Activated naive CD8-positive, alpha-beta T cell treated with anti-CD3 and anti-CD28 coated beads for 36 hours (primary cell): Measurements from ENCODE around the gene CARS1. TPM values are rescaled to one million over a fixed set of nuclear protein-coding genes. Genes with fewer than 3 reads are reported as not detected.
A peak's percentile ranks its signal among the peaks of the same experiment; 100 is the strongest.

ENCODE experiments used
- DNase-seq: peaks from one replicate; pipeline ENCODE4 v3.0.0; 2021
- H3K27ac Mint-ChIP-seq: one replicate; pipeline ENCODE4 v1.8.0; 2022; ENCODE audit warnings: mild to moderate bottlenecking, moderate library complexity, mixed read lengths
- H3K27me3 Mint-ChIP-seq: one replicate; pipeline ENCODE4 v1.8.0; 2022; ENCODE audit warnings: mild to moderate bottlenecking, mixed read lengths
- H3K36me3 Mint-ChIP-seq: one replicate; pipeline ENCODE4 v1.8.0; 2021; ENCODE audit warnings: mild to moderate bottlenecking, mixed read lengths
- H3K4me1 Mint-ChIP-seq: one replicate; pipeline ENCODE4 v1.8.0; 2021; ENCODE audit warnings: mixed read lengths
- H3K4me3 Mint-ChIP-seq: one replicate; pipeline ENCODE4 v1.8.0; 2022; ENCODE audit warnings: mild to moderate bottlenecking, moderate library complexity, mixed read lengths
- H3K9me3 Mint-ChIP-seq: one replicate; pipeline ENCODE4 v1.8.0; 2022; ENCODE audit warnings: mixed read lengths
- total RNA-seq, 2 experiments: library from RNA; stranded (reverse); gene quantifications; one replicate each; pipeline ENCODE4 v1.2.3, GENCODE V29; 2021

The CARS1 gene
- total RNA-seq, 2 experiments from 2014 or later: 96.6 to 101 TPM

DNA sequence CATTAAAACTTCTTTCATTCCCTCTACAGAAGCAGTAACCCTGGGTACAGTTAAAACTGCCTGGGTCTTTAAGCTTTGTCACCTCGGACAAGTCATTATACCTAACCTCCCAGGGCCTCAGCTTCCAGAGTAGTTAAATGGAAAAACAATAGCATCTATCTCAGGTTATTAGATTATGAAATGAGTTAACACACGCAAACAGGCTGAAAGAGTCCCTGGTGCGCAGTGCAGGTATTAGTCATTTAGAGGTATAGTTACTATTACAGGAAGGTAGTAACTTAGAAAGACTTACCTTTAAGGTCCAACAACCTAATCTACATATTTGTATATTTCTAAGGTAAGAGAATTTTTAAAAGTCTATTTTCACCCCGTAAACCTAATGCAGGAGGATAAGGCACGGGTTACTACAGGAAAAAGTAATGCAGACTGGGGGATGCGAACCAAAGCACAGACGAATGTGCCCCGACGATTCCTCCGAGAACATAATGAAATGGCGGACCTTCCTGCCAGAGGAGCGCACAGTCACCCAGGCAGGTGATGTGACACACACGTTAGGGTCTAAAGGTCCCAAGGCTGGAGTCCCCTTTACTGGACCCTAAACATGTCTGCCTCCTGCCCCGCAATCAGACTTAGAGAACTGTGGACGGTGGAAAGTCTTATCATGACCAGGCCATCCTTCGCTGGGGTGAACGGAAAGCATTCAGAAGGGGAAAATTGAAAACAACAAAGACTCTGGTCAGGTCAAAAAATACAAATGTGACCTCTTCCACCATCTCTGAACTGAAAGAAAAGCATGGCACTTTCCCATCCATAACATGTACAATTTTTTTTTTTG lies 66.4 kb downstream of the CARS1 start:
- Mint-ChIP-seq H3K36me3 (peaks cover 42% of the 10 kb centered on the region), H3K4me3 (peak overlapping the region; percentile 96), H3K27ac (peak overlapping the region; percentile 99), H3K4me1 (peaks cover 31% of the 10 kb centered on the region), H3K27me3 (no peaks in the 10 kb centered on the region), H3K9me3 (no peaks in the 10 kb centered on the region)
- DNase-seq: peak; percentile 55

GRCh38 chr11:2989551-2989950 lies 67.7 kb downstream of the CARS1 start:
- Mint-ChIP-seq H3K9me3 (no peaks in the 10 kb centered on the region), H3K4me1 (peaks cover 39% of the 10 kb centered on the region), H3K4me3 (peak overlapping the region; percentile 96), H3K27ac (peak overlapping the region; percentile 99), H3K27me3 (no peaks in the 10 kb centered on the region), H3K36me3 (peaks cover 44% of the 10 kb centered on the region)
- DNase-seq: no peak

DNA sequence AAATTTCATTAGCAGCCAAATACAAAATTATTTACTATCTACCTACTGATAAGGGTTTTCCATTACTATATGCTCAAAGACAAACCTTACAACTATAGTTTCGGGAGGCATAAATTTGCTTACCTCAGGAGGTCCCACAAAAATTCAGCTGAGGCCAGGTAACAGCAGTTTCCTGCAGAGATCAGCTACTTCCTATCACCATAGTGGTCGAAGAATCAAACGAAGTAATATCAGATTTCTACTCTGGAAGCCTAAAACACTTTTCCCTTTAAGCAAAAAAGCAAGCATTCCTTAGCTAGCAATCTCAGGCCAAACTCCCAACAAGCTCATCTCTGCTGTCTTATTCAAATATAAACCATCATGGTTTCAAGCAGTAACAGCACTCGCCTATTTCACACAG lies 68.2 kb downstream of the CARS1 start:
- Mint-ChIP-seq H3K4me3 (peak overlapping the region; percentile 96), H3K4me1 (peaks cover 42% of the 10 kb centered on the region), H3K36me3 (peaks cover 49% of the 10 kb centered on the region), H3K27me3 (no peaks in the 10 kb centered on the region), H3K9me3 (no peaks in the 10 kb centered on the region), H3K27ac (peak overlapping the region; percentile 99)
- DNase-seq: no peak

DNA sequence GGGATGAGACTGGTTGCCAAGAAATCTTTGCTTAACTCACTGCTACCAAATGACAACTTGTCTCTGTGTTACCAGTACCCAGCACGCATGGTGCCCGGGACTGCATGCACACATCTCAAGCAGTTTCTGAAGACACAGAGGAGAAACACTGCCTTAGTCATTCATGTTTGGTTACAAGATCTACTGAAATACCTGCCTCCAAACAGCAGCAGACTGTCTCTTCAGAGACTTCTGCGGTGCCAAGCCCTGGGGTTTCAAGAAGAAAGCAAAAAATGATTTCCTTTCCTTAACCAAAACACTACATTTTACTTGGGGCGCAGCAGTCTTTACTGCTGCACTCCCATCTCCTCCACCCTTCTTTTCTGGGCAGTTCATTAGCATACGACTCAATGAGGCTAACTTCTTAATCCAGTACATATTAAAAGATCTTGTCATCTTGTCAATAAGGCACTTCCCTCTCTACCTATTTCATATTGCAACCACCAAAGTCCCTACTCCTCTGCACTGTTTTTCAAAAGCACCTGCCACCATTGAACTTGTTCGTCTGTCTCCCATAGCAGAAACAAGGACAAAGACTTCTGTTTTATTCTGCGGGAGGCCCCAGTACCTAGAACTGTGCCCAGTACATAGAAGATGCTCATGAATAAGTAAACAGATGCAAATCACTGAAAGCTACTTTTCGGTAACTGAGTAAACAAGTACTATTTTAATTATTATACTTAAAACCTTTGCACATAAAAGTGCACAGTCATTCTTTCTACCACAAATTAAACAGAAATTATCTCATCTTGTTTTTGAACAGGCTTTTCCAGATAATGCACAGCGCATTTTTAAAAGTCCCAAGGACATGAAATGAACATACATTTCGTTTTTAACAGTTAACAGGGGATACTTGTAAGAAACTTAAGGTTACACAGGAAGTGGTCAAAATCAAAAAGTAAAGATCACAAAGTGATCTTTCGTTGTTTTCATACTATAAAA lies 69.1 kb downstream of the CARS1 start:
- DNase-seq: peak; percentile 26

DNA sequence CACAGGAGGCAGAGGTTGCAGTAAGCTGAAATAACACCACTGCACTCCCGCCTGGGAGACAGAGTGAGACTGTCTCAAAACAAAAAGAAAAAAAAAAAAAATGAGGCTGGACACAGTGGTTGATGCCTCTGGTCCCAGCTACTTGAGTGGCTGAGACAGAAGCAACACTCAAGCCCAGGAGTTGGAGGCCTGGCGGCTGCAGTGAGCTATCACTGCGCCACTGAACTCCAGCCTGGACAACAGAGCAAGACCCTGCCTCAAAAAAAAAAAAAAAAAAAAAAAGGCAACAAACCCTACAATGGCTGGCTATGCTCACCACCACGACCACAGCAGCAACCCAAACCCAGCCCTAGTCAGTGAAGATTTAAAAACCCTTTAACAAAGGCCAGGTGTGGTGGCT lies 73.3 kb downstream of the CARS1 start:
- Mint-ChIP-seq H3K9me3 (no peaks in the 10 kb centered on the region), H3K4me1 (peaks cover 50% of the 10 kb centered on the region), H3K4me3 (no peak overlapping the region), H3K27me3 (no peaks in the 10 kb centered on the region), H3K27ac (peak overlapping the region; percentile 69), H3K36me3 (peaks cover 45% of the 10 kb centered on the region)
- no peak for DNase-seq

More for the DNA sequence above, 69.1 kb downstream of the CARS1 start:
- H3K36me3 Mint-ChIP-seq: peaks cover 55% of the 10 kb centered on the region
- no peaks in the 10 kb centered on the region for H3K27me3 Mint-ChIP-seq
- H3K27ac Mint-ChIP-seq: peak overlapping the region; percentile 99
- H3K4me3 Mint-ChIP-seq: peak overlapping the region; percentile 96
- H3K9me3 Mint-ChIP-seq: no peaks in the 10 kb centered on the region
- peaks cover 50% of the 10 kb centered on the region for H3K4me1 Mint-ChIP-seq

GRCh38 chr11:2982214-2982613 lies 75.0 kb downstream of the CARS1 start:
- no peaks in the 10 kb centered on the region for H3K27me3 Mint-ChIP-seq
- no peaks in the 10 kb centered on the region for H3K9me3 Mint-ChIP-seq
- no peak overlapping the region for H3K4me3 Mint-ChIP-seq
- peak overlapping the region; percentile 34 for H3K27ac Mint-ChIP-seq
- DNase-seq: no peak
- peaks cover 39% of the 10 kb centered on the region for H3K36me3 Mint-ChIP-seq
- peaks cover 45% of the 10 kb centered on the region for H3K4me1 Mint-ChIP-seq

GRCh38 chr11:2981130-2981529 lies 76.1 kb downstream of the CARS1 start:
- no peak overlapping the region for H3K27ac Mint-ChIP-seq
- no peaks in the 10 kb centered on the region for H3K27me3 Mint-ChIP-seq
- no peaks in the 10 kb centered on the region for H3K9me3 Mint-ChIP-seq
- H3K4me3 Mint-ChIP-seq: no peak overlapping the region
- H3K36me3 Mint-ChIP-seq: peaks cover 38% of the 10 kb centered on the region
- peaks cover 47% of the 10 kb centered on the region for H3K4me1 Mint-ChIP-seq
- DNase-seq: no peak

- no peaks in the 10 kb centered on the region for H3K27me3 Mint-ChIP-seq
- H3K36me3 Mint-ChIP-seq: peaks cover 35% of the 10 kb centered on the region
- no peaks in the 10 kb centered on the region for H3K9me3 Mint-ChIP-seq
- H3K4me3 Mint-ChIP-seq: no peak overlapping the region
- H3K27ac Mint-ChIP-seq: no peak overlapping the region
- H3K4me1 Mint-ChIP-seq: peaks cover 52% of the 10 kb centered on the region
- no peak for DNase-seq
Measured at GRCh38 chr11:2980168-2980840, 76.9 kb downstream of the CARS1 start.

DNA sequence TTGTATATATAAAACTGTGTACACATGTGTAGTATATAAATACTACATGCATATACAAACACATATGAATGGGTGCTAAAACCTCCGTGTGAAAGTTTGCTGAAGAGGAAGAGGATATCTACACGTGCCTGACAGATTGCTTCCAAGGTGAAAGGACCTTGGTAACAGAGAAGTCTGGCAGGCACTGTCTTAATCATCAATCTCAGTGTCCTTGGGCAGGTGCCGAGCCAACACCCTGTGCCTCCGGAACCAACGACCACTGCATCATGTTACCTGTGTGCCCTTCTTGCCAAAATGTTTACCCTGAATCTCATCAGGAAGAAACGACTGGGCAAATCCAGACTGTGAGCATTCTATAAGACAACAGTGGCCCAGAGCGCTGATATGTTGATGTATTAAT lies 80.1 kb downstream of the CARS1 start:
- H3K9me3 Mint-ChIP-seq: no peaks in the 10 kb centered on the region
- no peak overlapping the region for H3K4me3 Mint-ChIP-seq
- no peak overlapping the region for H3K27ac Mint-ChIP-seq
- H3K27me3 Mint-ChIP-seq: no peaks in the 10 kb centered on the region
- DNase-seq: no peak
- peaks cover 23% of the 10 kb centered on the region for H3K36me3 Mint-ChIP-seq
- H3K4me1 Mint-ChIP-seq: peaks cover 36% of the 10 kb centered on the region

GRCh38 chr11:2976294-2977063 lies 80.7 kb downstream of the CARS1 start:
- Mint-ChIP-seq H3K4me1 (peaks cover 30% of the 10 kb centered on the region), H3K27ac (peak overlapping the region; percentile 0), H3K9me3 (no peaks in the 10 kb centered on the region), H3K4me3 (no peak overlapping the region), H3K36me3 (peaks cover 23% of the 10 kb centered on the region), H3K27me3 (no peaks in the 10 kb centered on the region)
- DNase-seq: no peak

- Mint-ChIP-seq H3K27ac (peak overlapping the region; percentile 49), H3K9me3 (no peaks in the 10 kb centered on the region), H3K4me3 (no peak overlapping the region), H3K27me3 (no peaks in the 10 kb centered on the region), H3K4me1 (peaks cover 33% of the 10 kb centered on the region), H3K36me3 (peaks cover 28% of the 10 kb centered on the region)
- DNase-seq: peak; percentile 34
Measured at GRCh38 chr11:2975594-2975993, 81.6 kb downstream of the CARS1 start.

- Mint-ChIP-seq H3K4me1 (peaks cover 34% of the 10 kb centered on the region), H3K36me3 (peaks cover 32% of the 10 kb centered on the region), H3K27me3 (no peaks in the 10 kb centered on the region), H3K27ac (no peak overlapping the region), H3K9me3 (no peaks in the 10 kb centered on the region), H3K4me3 (no peak overlapping the region)
- DNase-seq: no peak
Measured at GRCh38 chr11:2974272-2974671, 83.0 kb downstream of the CARS1 start.

DNA sequence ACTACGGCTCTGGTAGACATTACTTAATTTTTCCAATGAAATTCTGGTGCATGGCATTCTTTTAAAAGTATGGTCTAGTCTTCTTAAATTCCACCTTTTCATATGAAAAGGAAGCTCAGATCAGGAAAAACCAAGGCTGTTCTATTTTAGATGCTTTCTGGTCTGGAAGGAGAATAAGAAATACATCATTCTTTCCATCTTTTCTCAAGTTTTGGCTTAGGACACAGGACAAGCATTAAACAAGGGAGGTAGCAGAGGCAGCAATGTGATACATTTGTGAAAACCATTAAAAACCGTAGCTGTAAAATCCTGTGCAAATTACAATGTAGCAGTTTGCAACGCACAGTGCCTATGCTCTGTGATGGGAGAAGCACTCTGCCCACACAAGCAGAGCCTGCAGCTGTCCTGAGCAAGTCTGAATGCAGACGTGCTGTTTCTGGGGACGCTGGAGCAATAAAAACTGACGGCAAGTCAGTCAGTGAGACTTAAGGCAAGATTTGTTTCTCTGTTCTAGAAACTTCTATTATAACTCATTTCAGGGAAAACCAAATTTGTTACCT lies 88.8 kb downstream of the CARS1 start:
- H3K36me3 Mint-ChIP-seq: peaks cover 49% of the 10 kb centered on the region
- H3K9me3 Mint-ChIP-seq: no peaks in the 10 kb centered on the region
- H3K4me1 Mint-ChIP-seq: peaks cover 21% of the 10 kb centered on the region
- no peak overlapping the region for H3K27ac Mint-ChIP-seq
- no peak overlapping the region for H3K4me3 Mint-ChIP-seq
- DNase-seq: no peak
- no peaks in the 10 kb centered on the region for H3K27me3 Mint-ChIP-seq

DNA sequence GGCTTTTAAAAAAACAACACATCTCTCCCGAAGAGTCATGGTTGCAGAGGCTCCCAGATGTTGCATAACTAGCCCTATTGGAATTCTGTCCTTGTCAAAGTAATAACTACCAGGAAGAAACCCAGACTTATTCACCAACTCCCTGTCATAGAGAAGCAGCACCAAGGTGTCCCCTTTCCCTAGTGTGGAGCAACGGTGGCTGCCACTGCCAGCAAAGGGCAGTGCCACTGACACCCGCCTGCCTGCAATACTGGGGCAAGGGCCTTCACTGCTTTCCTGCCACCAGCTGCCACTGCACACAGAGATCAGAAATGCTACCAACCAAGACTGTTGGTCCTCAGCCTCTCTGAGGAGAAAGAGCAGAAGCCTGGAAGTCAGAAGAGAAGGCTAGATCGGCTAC lies 92.4 kb downstream of the CARS1 start:
- Mint-ChIP-seq H3K4me1 (peaks cover 37% of the 10 kb centered on the region), H3K4me3 (no peak overlapping the region), H3K27ac (no peak overlapping the region), H3K36me3 (peaks cover 52% of the 10 kb centered on the region), H3K9me3 (no peaks in the 10 kb centered on the region), H3K27me3 (no peaks in the 10 kb centered on the region)
- no peak for DNase-seq
